ENCODE results near the gene BPTF. TPM values are rescaled to one million over a fixed set of nuclear protein-coding genes. Genes with fewer than 3 reads are reported as not detected.
"Not testable (repeated sequence)": the region's sequence is repeated elsewhere in the genome, so short reads cannot be mapped to it uniquely, and the experiment has no call there.

BPTF gene
- total RNA-seq, 4 donors from 2014 or later, result 88.8 to 143 (median 116) TPM

DNA sequence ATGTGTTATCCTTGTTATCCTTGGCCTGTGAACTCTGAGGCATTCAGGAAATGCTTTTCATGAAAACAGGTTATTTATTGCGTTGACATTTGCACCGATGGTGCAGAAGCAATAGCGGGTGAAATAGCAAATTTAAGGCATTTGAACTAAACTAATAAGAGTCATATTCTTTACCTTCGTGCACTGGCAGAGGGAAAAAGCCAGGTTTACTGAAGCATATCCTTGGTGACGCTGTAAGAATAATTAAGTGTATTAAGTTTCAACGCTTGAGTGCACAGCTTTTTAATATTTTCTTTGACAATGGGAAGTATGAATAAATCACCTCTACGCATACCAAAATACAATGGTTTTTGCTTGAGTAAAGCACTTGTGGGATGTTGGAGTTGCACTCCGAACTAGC lies 196.7 kb downstream of the BPTF start:
- intact Hi-C loops (cut with DNase I), result no loop called here
- Histone ChIP-seq H3K36me3 (no peaks in the 10 kb centered on the region), H3K27ac (no peak overlapping the region), H3K4me1 (peaks cover 4% of the 10 kb centered on the region in 2 donors), H3K9me3 (no peaks in the 10 kb centered on the region), H3K4me3 (replicated peaks in 1 of 3) (no peak overlapping the region), H3K27me3 (no peaks in the 10 kb centered on the region)
- WGBS, 2 donors, result 86 to 92% methylated on average over 8 of the region's 8 CpGs
- TF ChIP-seq, protein P1, sequence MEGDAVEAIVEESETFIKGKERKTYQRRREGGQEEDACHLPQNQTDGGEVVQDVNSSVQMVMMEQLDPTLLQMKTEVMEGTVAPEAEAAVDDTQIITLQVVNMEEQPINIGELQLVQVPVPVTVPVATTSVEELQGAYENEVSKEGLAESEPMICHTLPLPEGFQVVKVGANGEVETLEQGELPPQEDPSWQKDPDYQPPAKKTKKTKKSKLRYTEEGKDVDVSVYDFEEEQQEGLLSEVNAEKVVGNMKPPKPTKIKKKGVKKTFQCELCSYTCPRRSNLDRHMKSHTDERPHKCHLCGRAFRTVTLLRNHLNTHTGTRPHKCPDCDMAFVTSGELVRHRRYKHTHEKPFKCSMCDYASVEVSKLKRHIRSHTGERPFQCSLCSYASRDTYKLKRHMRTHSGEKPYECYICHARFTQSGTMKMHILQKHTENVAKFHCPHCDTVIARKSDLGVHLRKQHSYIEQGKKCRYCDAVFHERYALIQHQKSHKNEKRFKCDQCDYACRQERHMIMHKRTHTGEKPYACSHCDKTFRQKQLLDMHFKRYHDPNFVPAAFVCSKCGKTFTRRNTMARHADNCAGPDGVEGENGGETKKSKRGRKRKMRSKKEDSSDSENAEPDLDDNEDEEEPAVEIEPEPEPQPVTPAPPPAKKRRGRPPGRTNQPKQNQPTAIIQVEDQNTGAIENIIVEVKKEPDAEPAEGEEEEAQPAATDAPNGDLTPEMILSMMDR (IDR thresholded peaks at IDR 0.05), result no peak
- no peak for TF ChIP-seq POLR2A (IDR thresholded peaks at IDR 0.05)
- DNase-seq, result no peak

- 94 to 95% methylated on average over 15 of the region's 15 CpGs for WGBS, 2 donors
- H3K27me3 ChIP-seq; H3K4me3 ChIP-seq (replicated peaks in 1 of 3); H3K9me3 ChIP-seq; H3K27ac ChIP-seq; H3K36me3 ChIP-seq; intact Hi-C loops (cut with DNase I); H3K4me1 ChIP-seq; DNase-seq: not testable (repeated sequence)
Measured at GRCh38 chr17:68022547-68022946, 197.2 kb downstream of the BPTF start.

DNA sequence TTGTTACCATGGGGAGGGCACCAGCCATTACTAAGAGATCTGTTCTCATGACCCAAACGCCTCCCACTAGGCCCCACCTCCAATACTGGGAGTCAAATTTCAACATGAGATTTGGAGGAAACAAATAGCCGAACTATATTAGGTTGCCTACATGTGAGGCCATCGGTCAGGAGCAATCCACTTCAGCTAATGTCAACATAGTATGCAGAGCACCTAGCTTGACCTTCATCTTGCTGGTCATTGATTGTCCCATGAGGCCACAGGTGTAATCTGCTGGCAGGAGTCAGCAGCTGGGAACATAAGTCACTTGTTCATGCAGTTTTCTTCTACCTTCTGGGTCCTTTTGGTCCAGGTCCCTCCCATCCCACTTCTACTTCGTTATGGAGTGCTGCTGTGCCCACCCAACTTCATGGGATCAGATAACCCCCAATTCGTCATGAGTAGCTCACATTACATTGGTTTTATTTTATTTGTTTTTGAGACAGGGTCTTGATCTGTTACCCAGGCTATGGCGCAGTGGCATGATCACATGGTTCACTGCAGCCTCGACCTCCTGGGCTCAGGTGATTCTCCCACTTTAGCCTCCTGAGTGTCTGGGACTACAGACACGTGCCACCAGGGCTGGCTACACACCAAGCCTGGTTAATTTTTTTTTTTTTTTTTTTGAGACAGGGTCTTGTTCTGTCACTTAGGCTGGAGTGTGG lies 204.4 kb downstream of the BPTF start:
- Histone ChIP-seq H3K4me3 (replicated peaks in 1 of 3) (no peak overlapping the region), H3K27me3 (no peaks in the 10 kb centered on the region), H3K36me3 (no peaks in the 10 kb centered on the region), H3K9me3 (no peaks in the 10 kb centered on the region), H3K4me1 (peaks cover under 1 to 2% of the 10 kb centered on the region in 2 donors), H3K27ac (no peak overlapping the region)
- intact Hi-C loops (cut with DNase I), result loop anchor here (10.0 kb wide), 1 partner anchor 45 kb away; no protein-coding TSS in a partner anchor
- 65 to 67% methylated on average over 8 of the region's 8 CpGs for WGBS, 2 donors
- TF ChIP-seq, protein P1 (IDR thresholded peaks at IDR 0.05), result no peak
- TF ChIP-seq POLR2A (IDR thresholded peaks at IDR 0.05), result no peak
- DNase-seq, result no peak

Small RNAs within 50 kb of the gene (small RNA-seq; reads per million reads assigned to genes)
- not detected for gene RN7SL622P

Other genes with a start within 250 kb of the BPTF start
- gene NOL11, start 107.6 kb upstream of the BPTF start, total RNA-seq, result 10 to 100 TPM; 25.7 to 43.7 (median 34.8) TPM
- 10 to 100 TPM in 2 of 4 donors, 1 to 10 TPM in 2; 6.7 to 14.4 (median 10.6) TPM for gene C17orf58, start 171.0 kb downstream of the BPTF start, total RNA-seq
- 10 to 100 TPM; 13.3 to 25.8 (median 17.5) TPM for gene KPNA2, start 210.2 kb downstream of the BPTF start, total RNA-seq